Muscle of leg (tissue), 11 donors: ENCODE measurements around the gene SLC17A3. TPM values are rescaled to one million over a fixed set of nuclear protein-coding genes. Genes with fewer than 3 reads are reported as not detected.

Source experiments
- DNase-seq: peaks from one replicate; pipeline ENCODE4 v3.0.0; 2013
- H3K27ac ChIP-seq: one replicate; pipeline ENCODE4 v1.5.1; 2013; ENCODE audit warnings: mild to moderate bottlenecking, low read length, control low read depth
- H3K27me3 ChIP-seq: one replicate; pipeline ENCODE4 v1.6.1; 2013; ENCODE audit warnings: low read length; ENCODE audit not compliant: control insufficient read depth, insufficient read depth
- H3K36me3 ChIP-seq: one replicate; pipeline ENCODE4 v1.6.1; 2013; ENCODE audit warnings: low read length; ENCODE audit not compliant: control insufficient read depth, insufficient read depth
- H3K4me1 ChIP-seq: one replicate; pipeline ENCODE4 v1.6.1; 2013; ENCODE audit warnings: low read length; ENCODE audit not compliant: control insufficient read depth, insufficient read depth
- H3K4me3 ChIP-seq: one replicate; pipeline ENCODE4 v1.5.1; 2013; ENCODE audit warnings: low read length, control low read depth
- H3K9me3 ChIP-seq: replicated peaks from 2 replicates; pipeline ENCODE4 v1.6.1; 2013; ENCODE audit warnings: low read depth, low read length; ENCODE audit not compliant: control insufficient read depth
- WGBS: methylation state at CpG from one replicate; pipeline ENCODE4 v1.1.5; 2013; ENCODE audit warnings: missing lambda C conversion rate; ENCODE audit not compliant: insufficient coverage; 5-methylcytosine and 5-hydroxymethylcytosine counted together
- polyA plus RNA-seq, 8 donors: library from polyadenylated mRNA; unstranded; fragments of 120-200 nt; gene quantifications; one replicate each; pipeline versions ENCODE4 v1.2.1 to v1.2.3, GENCODE V29; 2013; ENCODE audit warnings: inconsistent platforms in 1 of 8, low replicate concordance in 1 of 8; ENCODE audit not compliant: insufficient read length in 8 of 8, insufficient read depth in 1 of 8
- total RNA-seq: library from RNA; stranded (reverse); fragments of 120-200 nt; gene quantifications from one replicate; pipeline ENCODE4 v1.2.4, GENCODE V29; 2013

Gene SLC17A3
- total and polyA plus RNA-seq, 9 donors = 0.16 to 0.69 TPM; not detected in 7

- Histone ChIP-seq H3K4me3 (no peak overlapping the region), H3K27ac (no peak overlapping the region), H3K4me1 (no peaks in the 10 kb centered on the region), H3K9me3 (no peaks in the 10 kb centered on the region), H3K27me3 (no peaks in the 10 kb centered on the region), H3K36me3 (no peaks in the 10 kb centered on the region)
- DNase-seq = no peak
- 100% methylated on average over 1 of the region's 3 CpGs for WGBS
Measured at GRCh38 chr6:25874822-25875562, 949 bp upstream of the SLC17A3 start.

DNA sequence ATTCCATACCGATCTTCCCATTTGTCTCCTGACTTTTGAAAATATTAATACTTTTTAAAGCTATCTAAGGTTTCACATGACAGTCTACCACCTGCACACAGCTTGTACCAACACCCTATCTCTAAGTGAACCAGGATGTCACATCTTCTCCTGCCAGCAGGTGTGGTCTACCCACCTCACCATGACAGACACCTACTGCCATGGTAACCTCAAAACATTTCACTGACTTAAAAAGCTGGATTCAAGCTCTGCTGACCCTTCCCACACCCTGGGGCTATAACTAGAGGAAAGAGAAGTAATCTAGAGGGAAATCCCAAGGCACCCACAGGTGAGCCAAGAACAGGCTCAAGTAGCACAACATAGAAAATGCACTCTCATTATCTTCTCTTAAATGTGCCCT lies 1.2 kb downstream of the SLC17A3 start:
- Histone ChIP-seq H3K4me1 (no peaks in the 10 kb centered on the region), H3K36me3 (no peaks in the 10 kb centered on the region)
- 88% methylated on average over 1 of the region's 1 CpG for WGBS

GRCh38 chr6:25869840-25870239 lies 4.2 kb downstream of the SLC17A3 start:
- no CpG with 5 or more reads among the region's 1 CpG for WGBS
- Histone ChIP-seq H3K4me3 (no peak overlapping the region), H3K9me3 (no peaks in the 10 kb centered on the region), H3K27ac (no peak overlapping the region), H3K36me3 (no peaks in the 10 kb centered on the region), H3K27me3 (no peaks in the 10 kb centered on the region), H3K4me1 (no peaks in the 10 kb centered on the region)
- DNase-seq = no peak

More for the DNA sequence above, 1.2 kb downstream of the SLC17A3 start:
- Histone ChIP-seq H3K27me3 (no peaks in the 10 kb centered on the region), H3K27ac (no peak overlapping the region), H3K4me3 (no peak overlapping the region), H3K9me3 (no peaks in the 10 kb centered on the region)
- no peak for DNase-seq

- DNase-seq = no peak
- Histone ChIP-seq H3K4me1 (no peaks in the 10 kb centered on the region), H3K4me3 (no peak overlapping the region), H3K36me3 (no peaks in the 10 kb centered on the region), H3K27ac (no peak overlapping the region), H3K27me3 (no peaks in the 10 kb centered on the region), H3K9me3 (no peaks in the 10 kb centered on the region)
- WGBS = no CpG with 5 or more reads among the region's 3 CpGs
Measured at GRCh38 chr6:25868436-25869183, 5.4 kb downstream of the SLC17A3 start.

DNA sequence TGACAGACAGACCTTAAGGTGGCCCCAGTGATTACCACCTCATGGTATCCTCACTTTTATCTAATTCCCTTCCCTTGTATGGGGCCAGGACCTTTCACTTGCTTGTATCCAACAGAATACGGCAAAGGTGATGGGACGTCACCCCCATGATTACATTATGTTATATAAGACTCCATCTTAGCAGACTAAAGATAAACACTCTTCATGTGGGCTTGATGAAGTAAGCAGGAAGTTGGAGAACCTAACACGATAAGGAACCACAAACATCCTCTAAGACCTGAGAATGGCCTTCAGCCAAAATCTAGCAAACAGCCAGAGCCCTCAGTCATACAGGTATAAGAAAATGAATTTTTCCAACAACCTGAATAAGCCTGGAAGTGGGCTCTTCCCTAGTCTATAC lies 8.0 kb downstream of the SLC17A3 start:
- DNase-seq = no peak
- Histone ChIP-seq H3K9me3 (no peaks in the 10 kb centered on the region), H3K4me3 (no peak overlapping the region), H3K4me1 (no peaks in the 10 kb centered on the region), H3K27ac (no peak overlapping the region), H3K36me3 (no peaks in the 10 kb centered on the region), H3K27me3 (no peaks in the 10 kb centered on the region)
- WGBS = no CpG with 5 or more reads among the region's 3 CpGs

- no peaks in the 10 kb centered on the region for H3K27me3 ChIP-seq
- WGBS = no CpG with 5 or more reads among the region's 2 CpGs
- H3K36me3 ChIP-seq = no peaks in the 10 kb centered on the region
- no peak overlapping the region for H3K27ac ChIP-seq
- no peak for DNase-seq
- H3K4me3 ChIP-seq = no peak overlapping the region
- no peaks in the 10 kb centered on the region for H3K9me3 ChIP-seq
- H3K4me1 ChIP-seq = no peaks in the 10 kb centered on the region
Measured at GRCh38 chr6:25863360-25863759, 10.7 kb downstream of the SLC17A3 start.

DNA sequence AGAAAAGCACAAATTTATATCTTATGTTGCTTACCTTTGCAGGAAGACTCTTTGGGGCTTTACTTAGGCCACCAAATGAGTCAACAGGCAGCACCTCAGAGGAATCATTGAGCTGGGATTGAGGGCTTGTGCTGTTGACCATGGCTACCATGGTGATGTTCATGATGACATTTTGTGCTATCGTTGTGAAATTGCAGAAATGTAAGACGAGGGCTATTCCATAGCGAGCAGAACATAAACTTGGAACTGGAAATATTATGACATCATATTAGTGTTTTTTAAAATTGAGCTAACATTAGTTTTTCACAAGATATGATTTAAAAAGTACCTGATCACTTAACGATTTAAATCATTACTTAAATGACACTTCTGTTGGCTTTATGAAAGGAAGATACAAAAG lies 11.8 kb downstream of the SLC17A3 start:
- no peaks in the 10 kb centered on the region for H3K27me3 ChIP-seq
- no CpG with 5 or more reads among the region's 4 CpGs for WGBS

DNA sequence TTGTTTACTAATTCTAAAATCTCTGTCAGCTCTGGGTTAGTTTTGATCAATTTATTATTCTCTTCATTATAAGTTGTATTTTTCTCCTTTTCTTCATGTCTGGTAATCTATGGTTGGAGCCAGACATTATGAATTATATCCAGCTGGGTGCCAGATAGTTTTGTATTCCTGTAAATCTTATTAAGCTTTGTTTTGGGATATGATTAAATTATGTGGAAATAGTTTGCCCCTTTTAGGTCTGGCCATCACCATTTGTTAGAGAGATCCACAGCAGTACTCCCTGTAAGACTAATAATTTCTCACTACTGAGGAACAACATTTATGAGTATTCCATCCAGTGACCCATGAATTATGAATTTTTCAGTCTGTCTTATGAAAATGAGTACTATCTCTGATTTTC lies 21.3 kb downstream of the SLC17A3 start:
- H3K9me3 ChIP-seq = no peaks in the 10 kb centered on the region
- H3K4me1 ChIP-seq = no peaks in the 10 kb centered on the region
- no peak overlapping the region for H3K4me3 ChIP-seq
- H3K36me3 ChIP-seq = no peaks in the 10 kb centered on the region
- DNase-seq = no peak
- H3K27ac ChIP-seq = no peak overlapping the region
- no peaks in the 10 kb centered on the region for H3K27me3 ChIP-seq

More for the DNA sequence above, 11.8 kb downstream of the SLC17A3 start:
- H3K27ac ChIP-seq = no peak overlapping the region
- no peaks in the 10 kb centered on the region for H3K9me3 ChIP-seq
- DNase-seq = no peak
- H3K36me3 ChIP-seq = no peaks in the 10 kb centered on the region
- no peaks in the 10 kb centered on the region for H3K4me1 ChIP-seq
- no peak overlapping the region for H3K4me3 ChIP-seq

DNA sequence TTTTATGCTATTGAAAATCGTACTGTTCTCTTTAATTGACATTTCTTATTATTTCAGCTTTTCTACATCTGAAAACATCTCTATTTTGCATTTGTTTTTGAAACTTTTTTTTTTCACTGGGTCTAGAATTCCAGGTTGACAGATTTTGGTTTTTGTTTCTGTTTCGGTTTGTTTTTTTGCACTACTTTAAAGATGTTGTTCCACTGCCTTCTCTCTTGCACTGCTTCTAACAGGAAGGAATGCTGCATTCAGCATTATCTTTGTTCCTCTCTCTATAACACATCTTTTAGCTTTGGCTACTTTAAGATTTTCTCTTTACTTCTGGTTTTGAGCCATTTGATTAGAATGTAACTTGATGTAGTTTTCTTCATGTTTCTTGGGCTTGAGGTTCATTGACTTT lies 22.1 kb downstream of the SLC17A3 start:
- Histone ChIP-seq H3K4me1 (no peaks in the 10 kb centered on the region), H3K36me3 (no peaks in the 10 kb centered on the region), H3K9me3 (no peaks in the 10 kb centered on the region), H3K4me3 (no peak overlapping the region), H3K27me3 (no peaks in the 10 kb centered on the region), H3K27ac (no peak overlapping the region)
- WGBS = no CpG with 5 or more reads among the region's 2 CpGs
- no peak for DNase-seq

DNA sequence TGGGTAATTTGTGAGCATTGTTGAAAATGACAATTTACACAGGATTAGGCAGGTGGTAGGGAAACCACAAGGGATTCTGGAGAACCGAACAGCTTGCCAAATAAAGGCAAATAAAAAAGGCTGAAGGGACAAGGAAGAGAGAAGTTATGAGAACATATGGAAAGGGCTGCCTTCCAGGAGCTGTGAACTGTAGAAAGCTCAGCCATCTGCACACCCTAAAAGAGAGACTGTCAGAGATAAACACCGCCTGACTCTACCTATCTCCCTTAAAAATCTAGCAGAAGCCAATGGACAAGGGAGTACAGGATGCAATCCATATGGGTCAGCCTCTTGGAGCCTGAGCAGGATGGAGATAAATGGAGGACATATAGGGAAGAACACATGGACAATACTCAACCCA lies 29.5 kb downstream of the SLC17A3 start:
- 13% methylated on average over 1 of the region's 2 CpGs for WGBS
- no peak overlapping the region for H3K4me3 ChIP-seq
- no peaks in the 10 kb centered on the region for H3K4me1 ChIP-seq
- H3K36me3 ChIP-seq = no peaks in the 10 kb centered on the region
- DNase-seq = no peak
- H3K27ac ChIP-seq = no peak overlapping the region
- H3K27me3 ChIP-seq = no peaks in the 10 kb centered on the region
- no peaks in the 10 kb centered on the region for H3K9me3 ChIP-seq
